ENCODE results near the gene SGMS1.

Gene SGMS1

DNA sequence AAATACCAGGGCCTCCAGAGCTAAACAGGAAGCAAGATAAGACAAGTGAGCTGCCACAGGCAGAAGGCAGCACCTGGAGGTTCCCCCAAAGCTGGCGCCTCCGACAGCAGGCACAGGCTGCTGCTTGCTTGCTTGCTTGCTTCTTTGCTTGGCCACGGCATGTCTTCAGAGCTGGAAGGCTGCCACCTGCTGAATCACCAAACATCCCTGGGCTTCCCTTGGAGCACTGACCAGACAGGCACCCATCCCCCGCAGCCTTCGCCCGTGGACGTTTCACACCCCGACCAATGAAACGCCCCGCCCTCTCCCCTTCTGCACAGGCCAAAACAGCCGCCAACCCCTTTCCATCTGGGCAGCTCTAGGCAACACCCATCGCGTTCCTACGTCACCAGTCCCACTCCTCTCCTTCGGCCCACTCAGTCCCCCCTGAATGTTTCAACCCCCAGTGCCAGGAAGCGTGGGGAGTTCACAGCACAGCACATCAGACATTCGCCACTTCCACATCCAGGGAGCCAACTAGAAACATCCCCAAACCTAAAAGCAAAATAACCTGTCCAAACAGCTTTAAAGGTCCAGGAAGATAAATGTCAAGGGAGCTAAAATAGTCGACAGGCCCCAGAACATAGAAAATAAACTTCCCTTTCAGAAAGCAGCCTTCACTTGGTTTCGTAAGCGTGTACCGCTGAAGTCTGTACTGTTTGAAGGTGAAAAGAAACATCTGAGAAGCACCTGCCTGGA is 1.6 kb downstream of the SGMS1 start:
- peak; percentile 81 for FAIRE-seq

DNA sequence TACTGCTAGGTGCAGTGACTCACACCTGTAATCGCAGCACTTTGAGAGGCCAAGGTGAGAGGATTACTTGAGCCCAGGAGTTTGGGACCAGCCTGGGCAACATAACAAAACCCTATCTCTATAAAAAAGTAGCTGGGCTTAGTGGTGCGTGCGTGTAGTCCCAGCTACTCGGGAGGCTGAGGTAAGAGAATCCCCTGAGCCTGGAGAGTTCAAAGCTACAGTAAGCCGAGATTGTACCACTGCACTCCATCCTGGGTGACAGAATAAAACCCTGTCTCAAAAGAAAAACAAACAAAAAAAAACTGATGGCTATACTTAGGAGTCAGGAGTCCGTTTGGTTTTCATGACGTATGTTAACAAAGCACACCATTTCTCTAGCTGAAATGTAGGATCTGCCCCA is 2.9 kb downstream of the SGMS1 start:
- no peak for FAIRE-seq
- no peak for TF ChIP-seq POLR2A (IDR thresholded peaks at IDR 0.05; ENCODE audit: low read depth, low read length)
- no peak for TF ChIP-seq POLR2AphosphoS5 (IDR thresholded peaks at IDR 0.05; ENCODE audit: low read depth, low read length)
- no peak for TF ChIP-seq POU2F2 (IDR thresholded peaks at IDR 0.05; ENCODE audit: low read depth, low read length)
- no peak for TF ChIP-seq TAF1 (IDR thresholded peaks at IDR 0.05; ENCODE audit: low read depth, low read length)
- no peak for TF ChIP-seq SPI1 (IDR thresholded peaks at IDR 0.05; ENCODE audit: low read depth, low read length)
- no peak for TF ChIP-seq PAX5 (IDR thresholded peaks at IDR 0.05; ENCODE audit: insufficient read depth, low read length, severe bottlenecking)

More for the DNA sequence above, 1.6 kb downstream of the SGMS1 start:
- no peak for TF ChIP-seq SPI1 (IDR thresholded peaks at IDR 0.05; ENCODE audit: low read depth, low read length)
- no peak for TF ChIP-seq PAX5 (IDR thresholded peaks at IDR 0.05; ENCODE audit: insufficient read depth, low read length, severe bottlenecking)
- no peak for TF ChIP-seq POLR2AphosphoS5 (IDR thresholded peaks at IDR 0.05; ENCODE audit: low read depth, low read length)
- no peak for TF ChIP-seq POLR2A (IDR thresholded peaks at IDR 0.05; ENCODE audit: low read depth, low read length)
- no peak for TF ChIP-seq TAF1 (IDR thresholded peaks at IDR 0.05; ENCODE audit: low read depth, low read length)
- TF ChIP-seq POU2F2 (IDR thresholded peaks at IDR 0.05; ENCODE audit: low read depth, low read length) = no peak
- peak; percentile 9 for DNase-seq (ENCODE audit: insufficient read length, low spot score)

DNA sequence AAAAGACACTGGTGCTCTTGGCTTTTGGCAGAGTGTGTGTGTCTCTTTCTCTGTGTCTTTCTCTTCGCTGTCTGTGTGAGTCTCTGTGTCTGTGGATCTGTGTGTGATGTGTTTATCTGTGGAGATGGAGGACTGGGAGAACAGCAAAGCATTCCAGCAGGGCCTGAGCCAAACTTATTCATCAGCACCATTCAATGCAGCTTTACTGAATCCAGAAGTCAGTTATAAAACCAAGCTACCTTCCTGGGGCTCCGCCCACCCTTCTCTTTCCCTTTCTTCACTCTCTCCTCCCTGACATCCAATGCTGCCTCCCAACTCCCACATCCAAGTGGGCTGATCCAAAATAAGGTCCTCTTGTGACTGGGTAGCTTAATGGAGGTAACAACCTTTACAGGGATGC is 3.9 kb downstream of the SGMS1 start:
- FAIRE-seq = no peak
- TF ChIP-seq SPI1 (IDR thresholded peaks at IDR 0.05; ENCODE audit: low read depth, low read length) = no peak
- TF ChIP-seq POLR2AphosphoS5 (IDR thresholded peaks at IDR 0.05; ENCODE audit: low read depth, low read length) = no peak
- no peak for TF ChIP-seq POU2F2 (IDR thresholded peaks at IDR 0.05; ENCODE audit: low read depth, low read length)
- no peak for TF ChIP-seq PAX5 (IDR thresholded peaks at IDR 0.05; ENCODE audit: insufficient read depth, low read length, severe bottlenecking)
- TF ChIP-seq POLR2A (IDR thresholded peaks at IDR 0.05; ENCODE audit: low read depth, low read length) = no peak
- TF ChIP-seq TAF1 (IDR thresholded peaks at IDR 0.05; ENCODE audit: low read depth, low read length) = no peak
- no peak for DNase-seq (ENCODE audit: insufficient read length, low spot score)

More for the DNA sequence above, 2.9 kb downstream of the SGMS1 start:
- no peak for DNase-seq (ENCODE audit: insufficient read length, low spot score)

DNA sequence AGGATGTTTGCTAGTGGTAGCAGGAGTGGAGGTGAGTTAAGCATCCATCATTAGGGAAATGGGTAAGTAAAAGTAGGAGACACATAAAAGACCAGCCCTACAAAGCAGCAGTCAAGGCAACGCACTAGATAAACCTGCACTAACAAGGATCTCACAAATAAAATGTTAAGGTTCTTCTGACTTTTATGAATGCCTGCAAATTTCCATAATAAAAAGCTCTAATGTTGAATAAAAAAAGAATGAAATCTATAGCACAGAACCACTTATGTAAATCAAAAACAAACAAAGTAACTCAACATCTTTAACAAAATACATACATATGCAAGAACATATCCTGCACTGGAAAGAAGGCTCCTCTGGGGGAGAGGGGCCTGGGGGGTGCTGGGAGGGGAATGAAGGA is 4.6 kb downstream of the SGMS1 start:
- TF ChIP-seq POLR2AphosphoS5 (IDR thresholded peaks at IDR 0.05; ENCODE audit: low read depth, low read length) (no peak), PAX5 (IDR thresholded peaks at IDR 0.05; ENCODE audit: insufficient read depth, low read length, severe bottlenecking) (no peak)
- DNase-seq (ENCODE audit: insufficient read length, low spot score) = no peak
- no peak for FAIRE-seq

DNA sequence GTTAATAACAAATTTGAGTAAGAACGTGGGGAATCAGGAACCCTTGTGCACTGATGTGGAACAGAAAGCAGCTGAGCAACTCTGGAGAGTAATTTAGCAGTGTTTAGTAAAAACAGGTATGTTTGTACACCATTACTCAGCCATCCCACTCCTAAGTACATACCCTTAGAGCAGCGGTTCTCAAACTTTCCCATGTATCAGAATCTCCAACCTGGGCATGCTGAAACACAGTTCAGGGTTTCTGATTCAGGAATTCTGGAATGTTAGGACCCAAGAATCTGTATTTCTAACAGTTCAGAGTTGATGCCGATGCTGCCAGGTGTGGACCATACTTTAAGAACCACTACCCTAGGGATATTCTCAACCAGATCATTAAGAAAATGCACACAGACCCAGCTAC is 5.1 kb downstream of the SGMS1 start:
- FAIRE-seq = peak; percentile 75
- DNase-seq (ENCODE audit: insufficient read length, low spot score) = no peak
- TF ChIP-seq SPI1 (IDR thresholded peaks at IDR 0.05; ENCODE audit: low read depth, low read length) = no peak
- TF ChIP-seq POLR2A (IDR thresholded peaks at IDR 0.05; ENCODE audit: low read depth, low read length) = no peak
- TF ChIP-seq PAX5 (IDR thresholded peaks at IDR 0.05; ENCODE audit: insufficient read depth, low read length, severe bottlenecking) = peak; percentile 42
- TF ChIP-seq TAF1 (IDR thresholded peaks at IDR 0.05; ENCODE audit: low read depth, low read length) = no peak
- no peak for TF ChIP-seq POU2F2 (IDR thresholded peaks at IDR 0.05; ENCODE audit: low read depth, low read length)
- no peak for TF ChIP-seq POLR2AphosphoS5 (IDR thresholded peaks at IDR 0.05; ENCODE audit: low read depth, low read length)

DNA sequence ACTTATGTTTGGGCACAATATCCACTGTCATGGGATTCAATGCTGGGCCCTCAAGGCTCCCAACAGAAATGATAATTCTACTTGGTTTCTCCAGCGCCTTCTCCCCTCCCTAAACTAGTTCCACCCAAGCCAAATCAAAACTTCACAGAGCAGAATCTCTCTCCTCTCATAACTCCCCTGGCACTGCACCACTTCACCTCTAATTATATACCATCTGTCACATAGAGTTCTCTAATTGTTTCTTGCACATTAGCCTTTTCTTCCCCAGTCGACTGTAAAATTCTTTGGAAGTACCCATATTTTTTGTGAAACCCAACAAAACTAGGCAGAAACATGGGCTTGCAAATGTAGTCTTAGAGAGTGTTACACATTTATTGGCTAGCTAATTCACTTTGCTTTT is 8.1 kb downstream of the SGMS1 start:
- FAIRE-seq (no peak), DNase-seq (ENCODE audit: insufficient read length, low spot score) (no peak)
- no peak for TF ChIP-seq POU2F2 (IDR thresholded peaks at IDR 0.05; ENCODE audit: low read depth, low read length)
- TF ChIP-seq POLR2A (IDR thresholded peaks at IDR 0.05; ENCODE audit: low read depth, low read length) = no peak

DNA sequence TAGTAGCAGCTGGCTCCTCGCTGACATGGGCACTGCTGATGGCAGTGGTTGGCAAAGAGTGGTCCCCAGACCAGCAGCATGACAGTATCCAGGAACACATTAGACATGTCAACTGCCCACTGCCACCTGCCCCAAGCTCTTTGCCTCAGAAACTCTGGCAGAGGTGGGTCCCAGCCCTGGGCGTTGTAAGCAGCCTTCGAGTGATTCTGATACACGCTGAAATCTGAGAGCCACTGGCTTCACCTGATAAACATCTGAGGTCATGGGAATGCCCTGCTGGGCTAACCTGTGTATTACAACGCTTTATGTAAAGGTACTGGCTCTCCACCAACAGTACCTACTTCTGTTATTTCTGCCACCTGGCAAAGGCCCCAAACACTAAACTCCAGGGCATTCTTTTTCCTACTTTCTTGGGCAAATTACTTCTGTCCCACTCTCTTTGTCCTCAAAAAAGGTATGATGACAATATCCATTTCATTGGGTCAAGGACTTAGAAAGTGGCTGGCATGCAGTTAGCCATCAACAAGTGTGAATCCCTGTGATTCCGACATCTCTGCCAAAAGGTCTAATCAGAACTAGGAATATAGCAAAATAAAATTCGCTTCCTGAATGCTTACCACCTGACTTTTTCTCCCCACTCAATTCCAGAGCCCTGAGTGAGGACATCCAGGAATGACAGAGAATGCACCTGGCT is 9.2 kb downstream of the SGMS1 start:
- peak; percentile 62 for FAIRE-seq

DNA sequence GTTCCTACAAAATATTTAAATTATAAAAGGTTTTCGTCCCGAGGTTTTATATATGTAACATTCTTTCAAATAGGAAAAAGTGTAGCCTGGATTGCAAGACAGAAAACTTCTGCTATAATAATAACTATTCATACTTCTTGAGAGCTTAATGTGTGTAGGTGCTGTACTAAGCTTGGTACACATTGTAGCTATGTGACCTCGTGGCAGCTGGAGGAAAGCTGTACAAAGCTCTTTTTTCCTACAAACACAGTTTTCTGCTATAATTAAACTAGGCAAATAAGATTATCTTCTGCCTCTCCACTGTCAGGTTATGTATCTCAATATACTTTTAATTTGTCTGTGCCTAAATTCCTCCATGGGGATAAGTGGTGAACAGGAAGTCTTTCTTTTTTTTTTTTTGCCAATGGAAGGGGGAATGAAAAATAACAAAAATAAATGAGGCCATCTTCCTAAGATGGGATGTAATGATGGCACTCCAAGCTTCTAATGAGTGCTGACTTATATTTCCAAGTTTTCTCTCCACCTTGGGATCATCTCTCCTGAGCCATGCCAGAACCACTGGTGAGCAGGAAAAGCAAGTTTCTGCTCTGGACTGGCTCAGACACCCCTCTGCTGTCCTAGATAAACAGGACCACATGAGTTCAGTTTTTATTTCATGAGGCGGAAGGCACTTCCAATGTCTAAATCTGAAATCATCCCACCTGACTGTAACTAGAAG is 9.9 kb downstream of the SGMS1 start:
- TF ChIP-seq TAF1 (IDR thresholded peaks at IDR 0.05; ENCODE audit: low read depth, low read length) (no peak), PAX5 (IDR thresholded peaks at IDR 0.05; ENCODE audit: insufficient read depth, low read length, severe bottlenecking) (no peak), POLR2AphosphoS5 (IDR thresholded peaks at IDR 0.05; ENCODE audit: low read depth, low read length) (no peak), POLR2A (IDR thresholded peaks at IDR 0.05; ENCODE audit: low read depth, low read length) (no peak), SPI1 (IDR thresholded peaks at IDR 0.05; ENCODE audit: low read depth, low read length) (no peak), POU2F2 (IDR thresholded peaks at IDR 0.05; ENCODE audit: low read depth, low read length) (no peak)
- no peak for FAIRE-seq
- no peak for DNase-seq (ENCODE audit: insufficient read length, low spot score)

More for the DNA sequence above, 9.2 kb downstream of the SGMS1 start:
- DNase-seq (ENCODE audit: insufficient read length, low spot score) = no peak
- no peak for TF ChIP-seq POLR2A (IDR thresholded peaks at IDR 0.05; ENCODE audit: low read depth, low read length)

DNA sequence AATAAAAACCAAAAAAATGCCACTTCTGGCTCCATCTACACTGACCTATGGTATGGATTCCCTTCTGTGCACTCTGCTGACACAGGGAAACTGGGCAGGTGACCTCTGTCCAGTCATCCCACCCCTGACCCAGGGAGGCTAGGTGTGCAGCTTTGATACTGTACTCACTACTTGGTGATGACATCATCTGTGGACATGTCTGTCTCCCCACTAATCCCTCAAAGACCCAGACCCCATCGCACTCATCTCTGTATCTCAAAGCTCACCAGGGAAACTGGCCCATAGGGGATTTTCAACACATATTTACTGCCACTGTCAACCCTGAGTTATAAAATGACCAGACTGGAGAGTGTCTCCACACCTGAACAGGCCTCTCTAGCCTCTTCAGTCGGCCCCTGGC is 10.6 kb downstream of the SGMS1 start:
- DNase-seq (ENCODE audit: insufficient read length, low spot score) (no peak), FAIRE-seq (peak; percentile 26)
- TF ChIP-seq POLR2A (IDR thresholded peaks at IDR 0.05; ENCODE audit: low read depth, low read length) = no peak
- no peak for TF ChIP-seq PAX5 (IDR thresholded peaks at IDR 0.05; ENCODE audit: insufficient read depth, low read length, severe bottlenecking)
- no peak for TF ChIP-seq TAF1 (IDR thresholded peaks at IDR 0.05; ENCODE audit: low read depth, low read length)
- TF ChIP-seq POLR2AphosphoS5 (IDR thresholded peaks at IDR 0.05; ENCODE audit: low read depth, low read length) = no peak
- no peak for TF ChIP-seq POU2F2 (IDR thresholded peaks at IDR 0.05; ENCODE audit: low read depth, low read length)
- no peak for TF ChIP-seq SPI1 (IDR thresholded peaks at IDR 0.05; ENCODE audit: low read depth, low read length)

Data from GM12891 (cell line).